Frontal cortex (tissue), 4 donors: ENCODE measurements around the gene ITGB3. TPM values are rescaled to one million over a fixed set of nuclear protein-coding genes. Genes with fewer than 3 reads are reported as not detected.
"Not testable (repeated sequence)": the region's sequence is repeated elsewhere in the genome, so short reads cannot be mapped to it uniquely, and the experiment has no call there.

Source experiments
- DNase-seq, 2 donors: peaks; one replicate each; pipeline ENCODE4 v3.0.0; 2012; ENCODE audit warnings: low spot score in 2 of 2
- FAIRE-seq: peaks from 2 replicates; lab custom pipeline; 2012; peaks lifted over from hg19 to GRCh38; lab: Jason Lieb, UNC
- total RNA-seq: library from RNA; depleted of rRNA; stranded (reverse); fragments of >200 nt; gene quantifications from one replicate; pipeline ENCODE4 v1.2.3, GENCODE V29; 2014
- donor health status: control.
- donor health status: control.
- donor health status: control.

ITGB3 gene
- total RNA-seq, 1 donor from 2014 or later: 1.2 TPM

GRCh38 chr17:47240806-47241205 lies 12.8 kb upstream of the ITGB3 start:
- DNase-seq (no peak), FAIRE-seq (no peak)

DNA sequence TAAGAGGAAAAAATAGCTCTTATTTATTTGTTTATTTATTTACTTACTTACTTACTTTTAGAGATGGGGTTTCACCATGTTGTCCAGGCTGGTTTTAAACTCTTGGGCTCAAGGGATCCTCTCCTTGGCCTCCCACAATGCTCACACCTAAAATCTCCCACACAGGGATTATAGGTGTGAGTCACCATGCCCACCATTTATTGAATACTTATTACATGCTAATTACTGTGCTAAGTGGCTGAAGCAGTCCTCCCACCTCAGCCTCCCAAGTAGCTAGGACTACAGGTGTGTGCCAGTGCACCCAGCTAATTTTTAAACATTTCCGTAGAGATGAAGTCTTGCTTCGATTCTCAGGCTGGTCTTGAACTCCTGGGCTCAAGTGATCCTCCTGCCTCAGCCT lies 11.0 kb upstream of the ITGB3 start:
- no peak for FAIRE-seq
- DNase-seq: no peak

DNA sequence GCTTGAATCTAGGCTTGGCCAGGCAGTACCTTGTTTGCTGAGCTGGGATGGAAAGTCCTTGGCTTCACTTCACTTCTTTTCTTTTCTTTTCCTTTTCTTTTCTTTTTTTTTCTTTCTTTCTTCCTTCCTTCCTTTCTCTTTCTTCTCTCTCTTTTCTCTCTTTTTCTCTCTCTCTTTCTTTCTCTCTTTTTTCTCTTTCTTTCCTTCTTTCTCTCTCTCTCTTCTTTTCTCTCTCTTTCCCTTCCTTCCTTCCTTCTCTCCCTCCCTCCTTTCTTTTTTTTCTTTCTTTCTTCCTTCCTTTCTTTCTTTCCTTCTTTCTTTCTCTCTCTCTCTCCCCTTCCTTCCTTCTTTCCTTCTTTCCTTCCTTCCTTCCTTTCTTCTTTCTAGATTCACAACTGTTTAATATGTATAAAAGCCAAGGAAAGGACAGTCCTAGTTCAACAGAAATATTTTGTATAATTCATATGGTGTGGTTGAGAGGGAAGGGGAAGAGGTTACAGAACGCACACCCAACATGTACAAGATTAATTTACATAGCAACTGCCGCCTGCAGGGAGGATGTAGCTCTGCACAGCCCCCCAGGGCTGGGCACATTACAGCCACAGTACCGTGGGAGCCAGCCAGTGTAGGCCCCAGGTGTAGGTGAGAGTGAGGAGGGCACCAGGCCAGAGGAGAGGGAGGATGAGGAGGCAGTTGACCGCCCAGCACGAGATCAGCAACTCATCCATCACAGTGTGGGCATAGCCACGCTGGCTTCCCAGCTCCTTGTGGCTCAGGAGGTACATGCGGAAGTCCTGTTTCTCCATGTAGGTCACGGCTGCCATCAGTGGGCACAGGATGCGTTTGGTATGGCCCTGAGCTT lies 9.7 kb upstream of the ITGB3 start:
- DNase-seq (no peak), FAIRE-seq (no peak)

DNA sequence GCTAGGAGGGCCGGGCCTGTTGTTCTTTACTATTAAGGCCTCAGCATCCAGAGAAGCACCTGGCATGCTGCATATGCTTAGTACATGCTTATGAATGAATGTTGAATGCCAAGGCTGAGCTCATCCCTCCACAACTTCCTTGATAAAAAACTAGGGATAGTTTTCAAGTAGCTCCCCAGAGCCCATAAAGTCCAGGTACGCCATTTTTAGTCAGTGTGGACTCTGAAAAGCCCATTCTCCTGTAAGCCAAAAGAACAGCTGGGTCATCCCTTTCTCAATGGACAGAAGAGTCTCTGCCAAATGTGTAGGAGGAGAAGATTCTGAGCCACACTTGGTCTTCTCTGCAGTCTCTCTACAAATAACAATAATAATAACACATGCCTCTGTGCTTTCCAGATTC lies 8.9 kb upstream of the ITGB3 start:
- no peak for FAIRE-seq

GRCh38 chr17:47246120-47246519 lies 7.5 kb upstream of the ITGB3 start:
- DNase-seq (no peak), FAIRE-seq (no peak)

More for the DNA sequence above, 8.9 kb upstream of the ITGB3 start:
- DNase-seq: no peak

GRCh38 chr17:47250855-47251254 lies 2.8 kb upstream of the ITGB3 start:
- FAIRE-seq (no peak), DNase-seq (no peak)

- FAIRE-seq: no peak
- no peak for DNase-seq
These were observed 2.1 kb upstream of the ITGB3 start for GRCh38 chr17:47251421-47251940.

- DNase-seq (no peak), FAIRE-seq (no peak)
These were observed 1.4 kb upstream of the ITGB3 start for GRCh38 chr17:47252209-47252608.

DNA sequence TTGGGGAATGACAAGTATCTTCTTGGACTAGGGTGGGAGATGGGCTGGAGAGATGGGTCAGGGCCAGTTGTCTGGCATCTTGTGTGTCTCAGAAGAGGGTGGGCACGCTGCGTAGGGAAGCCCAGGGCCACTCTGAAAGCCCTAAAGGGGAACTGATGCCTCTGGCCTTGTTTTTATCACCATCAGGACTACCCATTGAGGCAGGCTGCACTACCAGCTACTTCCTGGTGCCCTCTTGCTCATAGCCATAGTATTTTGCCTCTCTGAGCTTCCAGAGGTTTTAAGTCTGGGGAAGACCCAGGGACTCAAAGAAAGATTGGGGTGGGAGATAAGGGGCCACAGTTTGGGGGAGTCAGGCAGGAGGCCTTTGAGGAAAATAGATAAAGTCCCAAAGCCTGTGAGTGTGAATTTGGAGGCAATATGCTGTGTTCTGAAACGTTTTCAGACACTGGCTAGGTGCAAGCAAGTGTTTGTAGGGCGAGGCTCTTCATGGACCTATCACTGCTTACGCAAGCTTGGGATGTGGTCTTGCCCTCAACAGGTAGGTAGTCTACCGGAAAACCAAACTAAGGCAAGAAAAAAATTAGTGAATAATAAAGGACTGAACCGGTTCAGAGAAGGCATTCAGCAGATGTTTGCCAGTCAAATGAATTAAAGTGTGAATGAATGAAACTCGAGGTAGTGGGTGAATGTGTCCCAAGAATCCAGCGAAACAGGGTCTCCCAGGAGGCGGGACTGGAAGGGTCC lies 688 bp upstream of the ITGB3 start:
- DNase-seq (no peak), FAIRE-seq (no peak)

GRCh38 chr17:47254403-47254943 lies 846 bp downstream of the ITGB3 start:
- no peak for DNase-seq
- no peak for FAIRE-seq

DNA sequence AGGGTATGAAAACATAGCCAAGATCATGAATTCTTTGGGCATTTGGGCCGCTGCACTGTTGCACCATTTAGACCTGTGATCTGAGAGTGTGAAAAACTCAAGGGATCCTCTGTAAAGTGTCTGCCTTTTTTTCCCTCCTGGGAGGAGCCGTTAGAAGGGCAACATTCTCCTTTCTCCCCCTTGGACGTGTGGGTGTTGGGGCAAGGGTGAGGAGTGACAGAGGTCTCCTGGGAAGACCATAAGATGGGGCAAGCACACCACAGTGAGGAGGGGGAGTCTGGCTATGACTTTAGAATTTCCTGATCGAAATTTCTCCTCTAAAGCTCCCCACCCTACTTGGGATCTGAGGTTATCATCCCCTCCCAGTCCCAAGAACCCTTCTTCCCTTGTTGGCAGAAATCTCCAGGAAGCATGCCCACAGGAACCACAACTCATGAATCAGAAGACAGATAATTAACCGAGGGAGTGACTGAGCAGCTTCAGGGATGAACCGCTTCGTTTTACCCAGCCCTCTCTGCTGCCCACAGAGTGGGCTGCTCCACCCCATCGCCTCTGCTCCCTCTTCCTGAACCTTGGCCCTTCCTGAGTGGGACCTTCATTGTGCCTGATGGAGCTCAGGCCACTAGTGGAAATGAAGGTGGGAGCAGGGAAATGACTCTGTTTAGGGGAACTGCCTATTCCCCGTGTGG lies 4.2 kb downstream of the ITGB3 start:
- FAIRE-seq: no peak

GRCh38 chr17:47262586-47262985 lies 9.0 kb downstream of the ITGB3 start:
- FAIRE-seq (no peak), DNase-seq (no peak)

More for the DNA sequence above, 4.2 kb downstream of the ITGB3 start:
- DNase-seq: no peak

GRCh38 chr17:47264166-47264565 lies 10.5 kb downstream of the ITGB3 start:
- no peak for FAIRE-seq
- DNase-seq: no peak

GRCh38 chr17:47265983-47266541 lies 12.4 kb downstream of the ITGB3 start:
- DNase-seq: no peak
- FAIRE-seq: no peak

DNA sequence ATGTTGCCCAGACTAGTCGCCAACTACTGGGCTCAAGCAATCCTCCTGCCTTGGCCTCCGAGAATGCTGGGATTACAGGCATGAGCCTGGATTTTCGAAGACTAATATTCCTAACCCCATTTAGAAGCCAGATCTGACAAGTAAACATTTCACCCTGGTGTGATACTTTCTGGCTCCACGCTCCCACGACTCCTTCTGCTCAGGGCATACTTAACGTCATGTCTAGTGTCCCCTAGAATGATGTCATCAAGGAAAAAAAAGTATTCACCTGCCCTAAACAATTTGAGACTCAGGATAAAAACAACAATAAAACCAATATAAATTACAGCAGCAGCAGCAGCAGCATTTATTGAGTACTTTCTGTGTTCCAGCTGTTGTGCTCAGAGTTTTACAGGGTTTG lies 13.2 kb downstream of the ITGB3 start:
- FAIRE-seq: no peak
- no peak for DNase-seq

GRCh38 chr17:47267354-47267828 lies 13.8 kb downstream of the ITGB3 start:
- DNase-seq (no peak), FAIRE-seq (no peak)

- not testable (repeated sequence) for DNase-seq, FAIRE-seq
These were observed 15.3 kb downstream of the ITGB3 start for GRCh38 chr17:47268964-47269363.

DNA sequence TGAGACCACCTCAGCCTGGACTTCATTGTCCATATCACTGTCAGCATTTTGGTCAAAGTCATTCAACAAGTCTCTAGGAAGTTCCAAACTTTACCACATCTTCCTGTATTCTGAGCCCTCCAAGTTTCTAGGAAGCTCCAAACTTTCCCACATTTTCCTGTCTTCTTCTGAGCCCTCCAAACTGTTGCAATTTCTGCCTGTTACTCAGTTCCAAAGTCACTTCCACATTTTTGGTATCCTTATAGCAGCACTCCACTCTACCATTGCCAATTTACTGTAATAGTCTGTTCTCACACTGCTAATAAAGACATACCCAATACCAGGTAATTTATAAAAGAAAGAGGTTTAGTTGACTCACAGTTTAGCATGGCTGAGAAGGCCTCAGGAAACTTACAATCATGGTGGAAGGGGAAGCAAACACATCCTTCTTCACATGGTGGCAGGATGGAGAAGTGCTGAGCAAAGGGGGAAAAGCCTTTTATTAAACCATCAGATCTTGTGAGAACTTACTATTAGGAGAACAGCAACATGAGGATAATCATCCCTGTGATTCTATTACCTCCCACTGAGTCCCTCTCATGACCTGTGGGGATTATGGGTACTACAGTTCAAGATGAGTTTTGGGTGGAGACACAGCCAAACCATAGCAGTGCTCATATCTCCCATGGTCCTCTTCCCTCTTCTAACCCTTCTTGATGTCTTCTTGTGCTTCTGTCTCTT lies 16.1 kb downstream of the ITGB3 start:
- FAIRE-seq, DNase-seq: not testable (repeated sequence)
